HepG2 (cell line): Measurements from ENCODE around the gene NFRKB. TPM values are rescaled to one million over a fixed set of nuclear protein-coding genes. Genes with fewer than 3 reads are reported as not detected.

Source experiments
- ATAC-seq: fragments of 200-7000 bp; cut with Tn5 transposase; 3 replicates; pipeline ENCODE4 v1.9.1; 2020; ENCODE audit warnings: mild to moderate bottlenecking, moderate library complexity
- BruUV-seq: library from RNA; stranded (reverse); fragments of 400-500 nt; replicated peaks from 2 replicates; lab custom pipeline; 2021; lab: Mats Ljungman, UMichigan
- CTCF ChIA-PET: fragments of 300-600 bp; formaldehyde crosslinking; extraction: SDS; loops from one replicate; lab custom pipeline; 2021; ENCODE audit warnings: low total read pairs, inconsistent platforms, low intra/inter-chr PET ratio; lab: Yijun Ruan, JAX
- POLR2A ChIA-PET: fragments of 350-600 bp; sonication (Branson Sonifier 250); formaldehyde crosslinking; loops from one replicate; lab custom pipeline; 2020; ENCODE audit warnings: antibody characterized with exemption, inconsistent platforms; lab: Yijun Ruan, JAX
- DNase-seq: peaks from one replicate; pipeline ENCODE4 v3.0.0-alpha.2; 2015; ENCODE audit warnings: low spot score
- FAIRE-seq: peaks from 3 replicates; lab custom pipeline; 2011; peaks lifted over from hg19 to GRCh38; lab: Jason Lieb, UNC
- H2AFZ ChIP-seq: one replicate; pipeline ENCODE4 v1.6.1; 2011; ENCODE audit warnings: low read length, inconsistent platforms
- H3K27ac ChIP-seq: fragments of 300-600 bp; 3 replicates; pipeline ENCODE4 v1.8.0; 2011; ENCODE audit warnings: mixed run types, mild to moderate bottlenecking, mixed read lengths, low read length, inconsistent platforms; ENCODE audit not compliant: insufficient read depth; ENCODE audit errors: extremely low read length
- H3K27me3 ChIP-seq, 2 experiments: fragments of 200-600 bp in 1 of 2; 2 replicates in 1 of 2; 3 replicates in 1 of 2; pipeline versions ENCODE4 v1.6.0 to v1.8.0; 2011; ENCODE audit warnings: low read length in 2 of 2, mild to moderate bottlenecking in 2 of 2, moderate library complexity in 2 of 2, inconsistent platforms in 1 of 2; ENCODE audit not compliant: insufficient read depth in 2 of 2, control insufficient read depth in 1 of 2
- H3K36me3 ChIP-seq, 2 experiments: fragments of 200-600 bp in 1 of 2; replicated peaks in 1 of 2; 2 replicates in 1 of 2; 3 replicates in 1 of 2; pipeline versions ENCODE4 v1.5.1 to v1.8.0; 2011; ENCODE audit warnings: low read length in 2 of 2, inconsistent platforms in 1 of 2; ENCODE audit not compliant: insufficient read depth in 2 of 2, control insufficient read depth in 1 of 2
- H3K4me1 ChIP-seq: 2 replicates; pipeline ENCODE4 v1.5.1; 2012; ENCODE audit warnings: low read length, inconsistent platforms; ENCODE audit not compliant: insufficient read depth
- H3K4me2 ChIP-seq: 2 replicates; pipeline ENCODE4 v1.6.0; 2011; ENCODE audit warnings: low read depth, low read length, inconsistent platforms
- H3K4me3 ChIP-seq, 3 experiments: fragments of 200-600 bp in 1 of 3; sonication (generic), shearing (Covaris generic) in 1 of 3; replicated peaks in 1 of 3; 2 replicates each; pipeline ENCODE4 v1.5.1; 2011 to 2016; ENCODE audit warnings: low read length in 3 of 3, inconsistent platforms in 2 of 3, low read depth in 2 of 3, mild to moderate bottlenecking in 2 of 3, control low read depth in 1 of 3, mixed read lengths in 1 of 3; ENCODE audit not compliant: insufficient read depth in 1 of 3
- H3K79me2 ChIP-seq: one replicate; pipeline ENCODE4 v1.6.1; 2011; ENCODE audit warnings: low read length, inconsistent platforms; ENCODE audit not compliant: insufficient read depth
- H3K9ac ChIP-seq: 2 replicates; pipeline ENCODE4 v1.6.0; 2011; ENCODE audit warnings: mild to moderate bottlenecking, low read depth, low read length, inconsistent platforms; ENCODE audit not compliant: insufficient read depth
- H3K9me3 ChIP-seq: 2 replicates; pipeline ENCODE4 v1.5.1; 2012; ENCODE audit warnings: mild to moderate bottlenecking, low read length
- H4K20me1 ChIP-seq: 2 replicates; pipeline ENCODE4 v1.6.0; 2011; ENCODE audit warnings: inconsistent platforms, mild to moderate bottlenecking, low read length, moderate library complexity; ENCODE audit not compliant: insufficient read depth
- ADNP ChIP-seq: sonication (generic); formaldehyde crosslinking; IDR thresholded peaks from 2 replicates; pipeline ENCODE4 v1.4.0; 2020; ENCODE audit warnings: missing genetic modification reagents
- CBX2 ChIP-seq, 2 experiments: fragments of 200-600 bp in 1 of 2; sonication (generic); formaldehyde crosslinking in 1 of 2; IDR thresholded peaks; 2 replicates each; pipeline versions ENCODE4 v1.7.0 to v1.8.1; 2018 to 2022; ENCODE audit warnings: low read depth in 2 of 2, low read length in 1 of 2, mild to moderate bottlenecking in 1 of 2, missing genetic modification reagents in 1 of 2
- EZH2 ChIP-seq: conservative IDR thresholded peaks from 2 replicates; pipeline ENCODE4 v1.6.1; 2012; ENCODE audit warnings: mild to moderate bottlenecking, low read depth, low read length, moderate library complexity
- HMGA1 ChIP-seq: sonication (generic); formaldehyde crosslinking; conservative IDR thresholded peaks from 2 replicates; pipeline ENCODE4 v1.4.0; 2020; ENCODE audit warnings: missing genetic modification reagents
- HNRNPL ChIP-seq: fragments of 200-400 bp; formaldehyde crosslinking; IDR thresholded peaks from 2 replicates; pipeline ENCODE4 v1.6.1; 2017; ENCODE audit warnings: mild to moderate bottlenecking, low read depth, low read length
- NCOA5 ChIP-seq: sonication (generic); formaldehyde crosslinking; IDR thresholded peaks from 2 replicates; pipeline ENCODE4 v1.4.0; 2020; ENCODE audit warnings: missing genetic modification reagents
- NR2F6 ChIP-seq, 2 experiments: IDR thresholded peaks; 2 replicates each; pipeline ENCODE4 v1.6.1; 2016; ENCODE audit warnings: antibody characterized with exemption in 1 of 2, mild to moderate bottlenecking in 1 of 2
- NR3C1 ChIP-seq: sonication (generic); formaldehyde crosslinking; IDR thresholded peaks from 2 replicates; pipeline ENCODE4 v1.4.0; 2020; ENCODE audit warnings: missing genetic modification reagents
- SMARCE1 ChIP-seq: fragments of 450-650 bp; IDR thresholded peaks from 2 replicates; pipeline ENCODE4 v1.6.1; 2017; ENCODE audit warnings: borderline replicate concordance
- ZNF251 ChIP-seq: sonication (generic); formaldehyde crosslinking; IDR thresholded peaks from 2 replicates; pipeline ENCODE4 v1.9.0; 2021; ENCODE audit warnings: mild to moderate bottlenecking, missing genetic modification reagents
- ZNF550 ChIP-seq: sonication (generic); formaldehyde crosslinking; IDR thresholded peaks from 2 replicates; pipeline ENCODE4 v1.4.0; 2020; ENCODE audit warnings: mild to moderate bottlenecking, missing genetic modification reagents, borderline replicate concordance
- ZNF639 ChIP-seq: conservative IDR thresholded peaks from 2 replicates; pipeline ENCODE4 v1.6.1; 2018; ENCODE audit warnings: missing genetic modification reagents
- ZSCAN30 ChIP-seq: sonication (generic); formaldehyde crosslinking; IDR thresholded peaks from 2 replicates; pipeline ENCODE4 v1.5.0; 2020; ENCODE audit warnings: mild to moderate bottlenecking, missing genetic modification reagents
- ZSCAN31 ChIP-seq: sonication (generic); formaldehyde crosslinking; IDR thresholded peaks from 2 replicates; pipeline ENCODE4 v1.5.0; 2020; ENCODE audit warnings: low read depth, mild to moderate bottlenecking, missing genetic modification reagents
- WGBS: methylation state at CpG from one replicate; pipeline ENCODE4 v1.1.6; 2017; ENCODE audit warnings: low lambda C conversion rate; 5-methylcytosine and 5-hydroxymethylcytosine counted together
- in situ Hi-C: cut with HindIII; loops from 2 replicates; pipeline ENCODE4 v1.10.0; 2017; ENCODE audit warnings: low pct_unique_long_range_greater_than_20kb; ENCODE audit not compliant: extremely low pct_ligation_motif_present
- intact Hi-C: fragments of 100-400 bp; cut with micrococcal nuclease; formaldehyde crosslinking; loops from one replicate; pipeline ENCODE4 v1.10.0; 2022; ENCODE audit not compliant: unreplicated experiment
- polyA plus RNA-seq, 8 experiments: library from polyadenylated mRNA; depleted of rRNA in 3 of 8; stranded (reverse) in 7 of 8; unstranded in 1 of 8; fragments of >200 nt; fragmentation: Illumina TruSeq in 4 of 8; extraction: Trizol in 4 of 8; gene quantifications; 2 replicates each; pipeline versions ENCODE4 v1.2.1 to v1.2.3, GENCODE V29; 2011 to 2016; ENCODE audit warnings: low read depth in 4 of 8, missing spikeins in 1 of 8, mixed read lengths in 1 of 8; ENCODE audit not compliant: insufficient read depth in 1 of 8
- total RNA-seq, 5 experiments: library from RNA; depleted of rRNA; stranded (reverse); fragments of >200 nt; fragmentation: Illumina TruSeq; extraction: Trizol; gene quantifications; 2 replicates each; pipeline ENCODE4 v1.2.3, GENCODE V29; 2016; ENCODE audit warnings: low read depth in 1 of 5
- TF ChIP-seq, protein P1 (sequence below): sonication (generic); formaldehyde crosslinking; IDR thresholded peaks from 2 replicates; pipeline ENCODE4 v1.8.0; 2022; ENCODE audit warnings: mild to moderate bottlenecking, missing genetic modification reagents, moderate library complexity
- TF ChIP-seq, protein P2 (sequence below): sonication (generic); formaldehyde crosslinking; IDR thresholded peaks from 2 replicates; pipeline ENCODE4 v1.4.0; 2020; ENCODE audit warnings: missing genetic modification reagents, mild to moderate bottlenecking, borderline replicate concordance
- TF ChIP-seq, protein P3 (sequence below): sonication (generic); formaldehyde crosslinking; IDR thresholded peaks from 2 replicates; pipeline ENCODE4 v1.9.0; 2021; ENCODE audit warnings: missing genetic modification reagents, mild to moderate bottlenecking, borderline replicate concordance

The NFRKB gene
- total and polyA plus RNA-seq, 2 of the 13 experiments (the other 11 are each of a cell fraction or from before 2014, with no cell fraction given) = 22.9 to 23.7 TPM

DNA sequence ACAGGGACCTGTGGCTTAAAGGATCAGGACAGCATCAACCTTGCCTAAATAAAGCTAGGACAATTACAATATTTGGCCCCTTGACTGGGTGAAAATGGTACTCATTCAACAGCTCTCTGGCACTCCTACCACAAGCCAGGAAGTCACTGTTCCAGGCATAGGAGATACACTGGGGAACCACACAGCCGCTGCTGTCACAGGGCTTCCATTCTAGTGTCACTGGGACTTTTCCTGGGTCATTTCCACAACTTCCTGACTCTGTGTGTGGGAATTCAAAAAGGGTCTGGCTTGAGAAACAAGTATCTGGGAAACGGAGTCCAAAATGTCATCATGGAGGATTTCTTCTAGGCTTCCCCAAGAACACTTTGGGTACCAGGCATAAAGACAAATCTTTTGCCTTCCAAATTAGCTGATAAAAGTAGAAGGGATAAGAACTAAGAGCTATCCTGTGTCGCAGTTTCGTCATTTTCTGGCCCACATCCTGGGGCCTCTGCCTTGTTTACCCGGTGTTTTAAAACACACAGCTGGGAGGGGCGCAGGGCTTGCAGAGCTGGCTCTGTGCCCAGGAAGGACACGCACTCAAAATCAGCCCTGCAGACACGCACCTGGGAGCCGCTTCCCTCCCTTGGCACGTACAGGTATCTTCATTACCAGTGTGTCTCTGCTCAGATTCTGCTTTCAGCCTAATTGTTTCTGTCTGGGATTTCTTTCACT lies 41.7 kb downstream of the NFRKB start:
- peak; percentile 88 for ATAC-seq
- Histone ChIP-seq H3K9ac (peak overlapping the region; percentile 16; the same call in 1 of the 2 replicates), H3K27me3 (no peaks in the 10 kb centered on the region), H4K20me1 (no peaks in the 10 kb centered on the region), H3K79me2 (no peaks in the 10 kb centered on the region), H3K4me3 (no peak overlapping the region), H2AFZ (no peak overlapping the region), H3K9me3 (no peaks in the 10 kb centered on the region), H3K4me2 (peak overlapping the region; percentile 45), H3K27ac (peak overlapping the region; percentile 65), H3K36me3 (peaks cover 9 to 42% of the 10 kb centered on the region in 2 experiments), H3K4me1 (peaks cover 41% of the 10 kb centered on the region)
- ChIA-PET CTCF (no interaction called here), POLR2A (interaction anchor here (1.4 to 1.6 kb wide), 3 partner anchors 9 to 38 kb away, joined by 7 to 13 read pairs (median 10); partner anchors contain the start of gene TMEM45B)
- peak; percentile 42 for FAIRE-seq
- BruUV-seq = no TSS peak
- DNase-seq = peak; percentile 85
- in situ Hi-C loops = no loop called here
- 10% methylated on average over 10 of the region's 10 CpGs for WGBS
- intact Hi-C loops = loop anchor here (5.0 kb wide), 1 partner anchor 66 kb away; no protein-coding TSS in a partner anchor
- TF ChIP-seq, protein P1, sequence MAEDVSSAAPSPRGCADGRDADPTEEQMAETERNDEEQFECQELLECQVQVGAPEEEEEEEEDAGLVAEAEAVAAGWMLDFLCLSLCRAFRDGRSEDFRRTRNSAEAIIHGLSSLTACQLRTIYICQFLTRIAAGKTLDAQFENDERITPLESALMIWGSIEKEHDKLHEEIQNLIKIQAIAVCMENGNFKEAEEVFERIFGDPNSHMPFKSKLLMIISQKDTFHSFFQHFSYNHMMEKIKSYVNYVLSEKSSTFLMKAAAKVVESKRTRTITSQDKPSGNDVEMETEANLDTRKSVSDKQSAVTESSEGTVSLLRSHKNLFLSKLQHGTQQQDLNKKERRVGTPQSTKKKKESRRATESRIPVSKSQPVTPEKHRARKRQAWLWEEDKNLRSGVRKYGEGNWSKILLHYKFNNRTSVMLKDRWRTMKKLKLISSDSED (CRISPR knock-in tag) = no peak
- TF ChIP-seq ADNP (CRISPR knock-in tag) = no peak
- no peak for TF ChIP-seq NCOA5 (CRISPR knock-in tag)
- TF ChIP-seq ZSCAN30 (CRISPR knock-in tag) = no peak
- no peak for TF ChIP-seq HMGA1 (CRISPR knock-in tag)
- no peak for TF ChIP-seq CBX2 (IDR thresholded peaks at IDR 0.05; ENCODE audit: low read depth, low read length)
- no peak for TF ChIP-seq CBX2 (CRISPR knock-in tag; IDR thresholded peaks at IDR 0.05; ENCODE audit: low read depth)
- no peak for TF ChIP-seq EZH2
- TF ChIP-seq ZNF251 (CRISPR knock-in tag) = no peak
- TF ChIP-seq ZSCAN31 (CRISPR knock-in tag) = no peak
- no peak for TF ChIP-seq ZNF550
- TF ChIP-seq, protein P2, sequence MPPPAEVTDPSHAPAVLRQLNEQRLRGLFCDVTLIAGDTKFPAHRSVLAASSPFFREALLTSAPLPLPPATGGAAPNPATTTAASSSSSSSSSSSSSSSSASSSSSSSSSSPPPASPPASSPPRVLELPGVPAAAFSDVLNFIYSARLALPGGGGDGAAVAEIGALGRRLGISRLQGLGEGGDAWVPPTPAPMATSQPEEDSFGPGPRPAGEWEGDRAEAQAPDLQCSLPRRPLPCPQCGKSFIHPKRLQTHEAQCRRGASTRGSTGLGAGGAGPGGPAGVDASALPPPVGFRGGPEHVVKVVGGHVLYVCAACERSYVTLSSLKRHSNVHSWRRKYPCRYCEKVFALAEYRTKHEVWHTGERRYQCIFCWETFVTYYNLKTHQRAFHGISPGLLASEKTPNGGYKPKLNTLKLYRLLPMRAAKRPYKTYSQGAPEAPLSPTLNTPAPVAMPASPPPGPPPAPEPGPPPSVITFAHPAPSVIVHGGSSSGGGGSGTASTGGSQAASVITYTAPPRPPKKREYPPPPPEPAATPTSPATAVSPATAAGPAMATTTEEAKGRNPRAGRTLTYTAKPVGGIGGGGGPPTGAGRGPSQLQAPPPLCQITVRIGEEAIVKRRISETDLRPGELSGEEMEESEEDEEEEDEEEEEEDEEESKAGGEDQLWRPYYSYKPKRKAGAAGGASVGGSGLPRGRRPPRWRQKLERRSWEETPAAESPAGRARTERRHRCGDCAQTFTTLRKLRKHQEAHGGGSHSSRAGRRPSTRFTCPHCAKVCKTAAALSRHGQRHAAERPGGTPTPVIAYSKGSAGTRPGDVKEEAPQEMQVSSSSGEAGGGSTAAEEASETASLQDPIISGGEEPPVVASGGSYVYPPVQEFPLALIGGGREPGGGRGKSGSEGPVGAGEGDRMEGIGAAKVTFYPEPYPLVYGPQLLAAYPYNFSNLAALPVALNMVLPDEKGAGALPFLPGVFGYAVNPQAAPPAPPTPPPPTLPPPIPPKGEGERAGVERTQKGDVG (CRISPR knock-in tag) = 0 out of 2 replicates have a peak, but pooled peaks have one; percentile 57
- no peak for TF ChIP-seq HNRNPL
- no peak for TF ChIP-seq ZNF639 (CRISPR knock-in tag)
- TF ChIP-seq NR2F6 (IDR thresholded peaks at IDR 0.05) = peak; percentile 49; the same call in 1 of the 2 replicates
- TF ChIP-seq NR2F6 (CRISPR knock-in tag; IDR thresholded peaks at IDR 0.05) = peak; percentile 56; the same call in 1 of the 2 replicates
- no peak for TF ChIP-seq SMARCE1
- TF ChIP-seq NR3C1 (CRISPR knock-in tag) = no peak
- TF ChIP-seq, protein P3, sequence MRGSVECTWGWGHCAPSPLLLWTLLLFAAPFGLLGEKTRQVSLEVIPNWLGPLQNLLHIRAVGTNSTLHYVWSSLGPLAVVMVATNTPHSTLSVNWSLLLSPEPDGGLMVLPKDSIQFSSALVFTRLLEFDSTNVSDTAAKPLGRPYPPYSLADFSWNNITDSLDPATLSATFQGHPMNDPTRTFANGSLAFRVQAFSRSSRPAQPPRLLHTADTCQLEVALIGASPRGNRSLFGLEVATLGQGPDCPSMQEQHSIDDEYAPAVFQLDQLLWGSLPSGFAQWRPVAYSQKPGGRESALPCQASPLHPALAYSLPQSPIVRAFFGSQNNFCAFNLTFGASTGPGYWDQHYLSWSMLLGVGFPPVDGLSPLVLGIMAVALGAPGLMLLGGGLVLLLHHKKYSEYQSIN (CRISPR knock-in tag) = no peak
